ENCODE results near the gene TPSAB1. TPM values are rescaled to one million over a fixed set of nuclear protein-coding genes. Genes with fewer than 3 reads are reported as not detected.

The TPSAB1 gene
- total RNA-seq, 2 donors from 2014 or later, result 30.4 to 62.1 TPM

- Histone ChIP-seq H3K36me3 (no peaks in the 10 kb centered on the region), H3K9me3 (no peaks in the 10 kb centered on the region)
- intact Hi-C loops (cut with DNase I), result no loop called here
Observed at GRCh38 chr16:1200014-1200627, 40.4 kb upstream of the TPSAB1 start.

GRCh38 chr16:1201444-1201843, 39.1 kb upstream of the TPSAB1 start:
- no peaks in the 10 kb centered on the region for H3K4me1 ChIP-seq
- no peak overlapping the region for H3K9ac ChIP-seq (ENCODE audit: low read depth in 2 of 2, low read length in 2 of 2)
- no peaks in the 10 kb centered on the region for H3K9me3 ChIP-seq
- H3K4me3 ChIP-seq, result no peak overlapping the region
- H3K36me3 ChIP-seq, result no peaks in the 10 kb centered on the region
- no peak overlapping the region for H3K27ac ChIP-seq
- no peak for TF ChIP-seq CTCF (IDR thresholded peaks at IDR 0.05)
- intact Hi-C loops (cut with DNase I), result no loop called here
- no peaks in the 10 kb centered on the region for H3K27me3 ChIP-seq
- DNase-seq, result no peak

More at GRCh38 chr16:1200014-1200627, 40.4 kb upstream of the TPSAB1 start:
- H3K4me1 ChIP-seq, result no peaks in the 10 kb centered on the region
- H3K27ac ChIP-seq, result no peak overlapping the region
- DNase-seq, result no peak
- H3K4me3 ChIP-seq, result no peak overlapping the region
- no peak overlapping the region for H3K9ac ChIP-seq (ENCODE audit: low read depth in 2 of 2, low read length in 2 of 2)
- no peaks in the 10 kb centered on the region for H3K27me3 ChIP-seq
- no peak for TF ChIP-seq CTCF (IDR thresholded peaks at IDR 0.05)

GRCh38 chr16:1202274-1202673, 38.2 kb upstream of the TPSAB1 start:
- no peak overlapping the region for H3K9ac ChIP-seq (ENCODE audit: low read depth in 2 of 2, low read length in 2 of 2)
- no peak overlapping the region for H3K4me3 ChIP-seq
- H3K27ac ChIP-seq, result no peak overlapping the region
- DNase-seq, result no peak
- H3K4me1 ChIP-seq, result no peaks in the 10 kb centered on the region
- intact Hi-C loops (cut with DNase I), result no loop called here
- no peak for TF ChIP-seq CTCF (IDR thresholded peaks at IDR 0.05)
- H3K36me3 ChIP-seq, result no peaks in the 10 kb centered on the region
- no peaks in the 10 kb centered on the region for H3K9me3 ChIP-seq
- H3K27me3 ChIP-seq, result no peaks in the 10 kb centered on the region

GRCh38 chr16:1204933-1205332, 35.6 kb upstream of the TPSAB1 start:
- DNase-seq, result no peak
- H3K9me3 ChIP-seq, result no peaks in the 10 kb centered on the region
- no peaks in the 10 kb centered on the region for H3K4me1 ChIP-seq
- no peaks in the 10 kb centered on the region for H3K27me3 ChIP-seq
- intact Hi-C loops (cut with DNase I), result no loop called here
- no peak overlapping the region for H3K9ac ChIP-seq (ENCODE audit: low read depth in 2 of 2, low read length in 2 of 2)
- no peak for TF ChIP-seq CTCF (IDR thresholded peaks at IDR 0.05)
- no peak overlapping the region for H3K27ac ChIP-seq
- H3K4me3 ChIP-seq, result no peak overlapping the region
- H3K36me3 ChIP-seq, result no peaks in the 10 kb centered on the region

GRCh38 chr16:1206326-1206725, 34.2 kb upstream of the TPSAB1 start:
- H3K36me3 ChIP-seq, result no peaks in the 10 kb centered on the region
- no peaks in the 10 kb centered on the region for H3K4me1 ChIP-seq
- no peak overlapping the region for H3K9ac ChIP-seq (ENCODE audit: low read depth in 2 of 2, low read length in 2 of 2)
- TF ChIP-seq CTCF (IDR thresholded peaks at IDR 0.05), result no peak
- H3K4me3 ChIP-seq, result no peak overlapping the region
- H3K9me3 ChIP-seq, result no peaks in the 10 kb centered on the region
- H3K27ac ChIP-seq, result no peak overlapping the region
- intact Hi-C loops (cut with DNase I), result no loop called here
- DNase-seq, result no peak
- no peaks in the 10 kb centered on the region for H3K27me3 ChIP-seq

Measured in colonic mucosa (tissue), 4 donors.